DMS114 treated with DMSO at 0.1 percent for 48 hours (cell line): Measurements from ENCODE around the gene HNRNPLL.
"Not testable (repeated sequence)": the region's sequence is repeated elsewhere in the genome, so short reads cannot be mapped to it uniquely, and the experiment has no call there.

Experiments used
- DNase-seq: peaks from one replicate; lab custom pipeline; 2025; ENCODE audit not compliant: unreplicated experiment; lab: John Stamatoyannopoulos, UW

Gene HNRNPLL

DNA sequence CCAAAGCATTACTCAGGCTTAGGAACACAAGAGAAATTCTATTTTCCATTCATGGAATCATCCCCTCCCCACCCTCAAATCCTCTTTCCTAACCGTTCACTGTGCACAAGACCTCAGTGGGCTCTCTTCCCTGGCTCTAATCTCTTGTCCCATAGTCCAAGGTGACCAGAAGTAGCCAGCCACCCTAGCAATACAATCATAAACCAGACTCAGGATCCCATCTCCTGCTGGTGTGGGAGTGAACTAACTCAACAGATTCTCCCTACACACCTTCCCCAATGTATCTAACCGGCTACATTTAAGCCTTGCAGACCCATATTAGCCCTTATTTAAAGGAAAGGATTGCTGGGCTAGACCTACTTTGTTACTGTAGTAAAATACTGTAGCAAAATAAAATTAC, 45.5 kb downstream of the HNRNPLL start:
- DNase-seq, result no peak

DNA sequence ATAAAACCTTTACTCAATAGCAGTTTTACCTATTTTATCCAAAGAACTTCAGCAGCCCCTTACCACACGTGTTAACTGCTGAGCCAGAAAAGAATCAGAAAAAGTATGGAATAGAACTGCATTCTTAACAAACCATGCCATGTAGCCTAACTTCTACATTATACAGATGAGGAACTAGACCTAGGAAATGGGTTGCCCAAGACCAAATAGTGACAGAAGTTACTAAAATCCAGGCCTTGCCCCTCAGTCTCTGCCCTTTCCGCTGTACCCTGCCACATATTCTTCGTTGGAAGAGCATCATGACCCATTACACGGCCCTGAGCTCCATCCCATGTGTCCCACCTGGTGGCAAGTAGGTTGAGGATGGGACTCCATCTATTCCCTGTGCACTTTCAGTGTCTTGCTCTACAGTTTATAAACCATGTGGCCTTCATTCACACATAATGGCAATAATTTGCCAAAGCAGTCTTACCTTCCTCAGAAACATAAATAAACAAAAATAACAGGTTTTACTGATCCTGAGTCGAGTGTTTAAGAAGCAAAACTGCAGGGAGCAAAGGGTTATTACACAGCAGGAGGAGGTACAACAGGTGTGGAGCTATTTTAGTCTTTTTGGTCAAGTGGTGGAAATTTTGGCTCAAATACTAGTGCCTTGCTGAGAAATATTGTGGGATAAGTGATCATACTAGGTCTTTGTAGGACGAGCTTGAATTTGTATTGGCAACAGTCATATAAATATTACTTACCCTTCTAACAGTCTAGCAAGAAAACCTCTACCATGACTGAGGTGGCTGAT, 46.5 kb downstream of the HNRNPLL start:
- DNase-seq, result no peak

DNA sequence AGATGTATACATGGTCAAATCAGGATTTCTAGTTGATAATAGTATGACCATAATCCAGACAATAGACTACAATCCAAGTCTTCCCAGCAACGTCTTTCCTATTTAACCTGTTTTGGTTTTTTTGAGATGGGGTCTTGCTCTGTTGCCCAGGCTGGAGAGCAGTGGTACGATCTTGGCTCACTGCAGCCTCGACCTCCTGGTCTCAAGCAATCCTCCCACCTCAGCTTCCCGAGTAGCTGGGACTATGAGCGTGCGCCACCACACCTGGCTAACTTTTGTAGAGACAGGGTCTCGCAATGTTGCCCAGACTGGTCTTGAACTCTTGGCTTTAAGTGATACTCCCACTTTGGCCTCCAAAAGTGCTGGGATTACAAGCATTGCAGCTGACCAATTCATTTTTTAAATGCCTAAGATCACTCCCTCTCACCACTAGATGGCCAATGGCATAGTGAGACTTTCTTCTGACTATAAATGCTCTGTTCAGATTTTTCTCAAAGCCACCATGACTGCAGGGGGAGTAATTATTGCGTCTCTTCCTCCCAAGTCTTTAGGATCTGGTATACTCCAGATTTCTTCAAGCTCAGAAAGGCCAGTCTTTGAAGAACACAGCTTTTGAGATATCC, 47.6 kb downstream of the HNRNPLL start:
- peak; percentile 32 for DNase-seq

DNA sequence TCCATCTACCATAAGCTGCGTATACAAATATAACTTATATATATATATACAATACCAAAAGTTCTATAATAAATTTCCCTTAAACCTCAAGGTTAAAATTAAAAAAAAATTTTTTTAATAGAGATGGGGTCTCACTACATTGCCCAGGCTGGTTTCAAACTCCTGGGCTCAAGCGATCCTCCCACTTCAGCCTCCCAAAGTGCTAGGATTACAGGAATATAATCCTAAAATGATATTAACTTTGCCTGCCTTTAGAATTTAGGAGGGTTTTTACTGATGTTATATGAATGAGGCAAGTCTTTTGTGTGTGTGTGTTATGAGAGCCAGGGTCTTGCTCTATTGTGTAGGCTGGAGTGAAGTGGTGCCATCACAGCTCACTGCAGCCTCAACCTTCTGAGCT, 49.2 kb downstream of the HNRNPLL start:
- DNase-seq, result no peak

DNA sequence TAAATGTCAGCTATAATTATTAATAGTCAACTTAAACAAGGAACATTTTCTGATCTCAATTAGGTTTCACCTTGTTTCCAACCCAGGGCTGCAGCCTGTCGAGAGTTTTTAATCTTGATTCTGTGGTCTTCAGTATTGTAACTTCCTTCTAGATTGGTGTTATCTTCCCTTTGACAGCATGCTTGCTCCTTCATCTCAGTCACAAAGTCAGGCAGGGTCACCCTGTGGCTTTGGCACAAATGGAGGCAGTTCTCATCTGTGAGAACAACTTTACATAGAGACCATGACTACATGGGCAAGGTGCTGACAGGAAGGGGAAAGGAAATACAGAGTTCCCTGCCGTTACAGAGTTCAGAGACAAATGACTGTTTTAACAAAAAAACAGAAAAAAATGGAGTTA, 50.5 kb downstream of the HNRNPLL start:
- no peak for DNase-seq

DNA sequence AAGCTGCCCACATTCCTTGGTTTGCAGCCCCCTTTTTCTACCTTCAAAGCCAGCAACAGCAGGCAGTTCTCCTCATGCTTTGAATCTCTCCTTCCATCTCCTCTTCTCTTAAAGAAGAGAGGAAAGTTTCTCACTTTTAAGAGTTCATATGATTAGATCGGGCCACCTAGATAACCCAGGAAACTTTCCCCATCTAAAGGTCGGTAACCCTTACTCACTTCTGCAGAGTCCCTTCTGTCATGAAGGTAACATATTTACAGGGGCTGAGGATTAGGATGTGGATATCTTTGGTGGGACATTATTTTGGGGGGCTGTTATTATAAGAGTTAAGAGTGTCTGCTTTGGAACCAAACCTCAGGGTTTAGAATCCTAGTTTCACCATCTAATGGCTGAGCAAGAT, 51.0 kb downstream of the HNRNPLL start:
- no peak for DNase-seq

DNA sequence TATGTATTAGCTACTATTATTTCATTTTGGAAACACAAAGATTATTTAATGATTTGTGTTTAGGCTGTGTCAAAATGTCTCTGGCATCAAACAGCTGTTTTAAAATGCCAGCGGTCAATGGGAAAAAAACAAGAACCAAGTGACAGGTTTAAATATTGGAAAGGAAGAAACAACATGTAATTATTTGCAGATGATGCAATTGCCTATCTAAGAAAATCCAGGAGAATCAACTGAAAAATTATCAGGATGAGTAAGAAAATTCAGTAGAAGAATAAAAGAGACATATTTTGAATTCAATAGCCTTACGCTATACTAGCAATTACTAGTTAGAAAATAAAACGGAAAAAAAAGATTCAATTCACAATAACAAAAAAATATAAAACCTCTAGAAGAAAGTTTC, 51.6 kb downstream of the HNRNPLL start:
- DNase-seq, result no peak

DNA sequence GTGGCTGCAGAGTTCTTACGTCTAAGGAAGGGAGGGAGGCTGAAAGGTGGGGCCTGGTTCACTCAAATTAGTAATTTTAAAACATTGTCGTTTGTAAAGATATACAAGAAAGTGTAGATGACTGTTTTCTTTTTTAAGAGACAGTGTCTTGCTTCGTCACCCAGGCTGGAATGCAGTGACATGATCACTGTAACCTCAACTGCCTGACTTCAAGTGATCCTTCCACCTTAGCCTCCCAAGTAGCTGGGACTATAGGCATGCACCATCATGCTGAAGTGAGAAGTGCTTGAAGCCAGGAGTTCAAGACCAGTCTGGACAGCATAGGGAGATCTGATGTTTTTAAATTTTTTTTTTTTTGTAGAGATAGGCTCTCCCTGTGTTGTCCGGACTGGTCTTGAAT, 52.9 kb downstream of the HNRNPLL start:
- no peak for DNase-seq

DNA sequence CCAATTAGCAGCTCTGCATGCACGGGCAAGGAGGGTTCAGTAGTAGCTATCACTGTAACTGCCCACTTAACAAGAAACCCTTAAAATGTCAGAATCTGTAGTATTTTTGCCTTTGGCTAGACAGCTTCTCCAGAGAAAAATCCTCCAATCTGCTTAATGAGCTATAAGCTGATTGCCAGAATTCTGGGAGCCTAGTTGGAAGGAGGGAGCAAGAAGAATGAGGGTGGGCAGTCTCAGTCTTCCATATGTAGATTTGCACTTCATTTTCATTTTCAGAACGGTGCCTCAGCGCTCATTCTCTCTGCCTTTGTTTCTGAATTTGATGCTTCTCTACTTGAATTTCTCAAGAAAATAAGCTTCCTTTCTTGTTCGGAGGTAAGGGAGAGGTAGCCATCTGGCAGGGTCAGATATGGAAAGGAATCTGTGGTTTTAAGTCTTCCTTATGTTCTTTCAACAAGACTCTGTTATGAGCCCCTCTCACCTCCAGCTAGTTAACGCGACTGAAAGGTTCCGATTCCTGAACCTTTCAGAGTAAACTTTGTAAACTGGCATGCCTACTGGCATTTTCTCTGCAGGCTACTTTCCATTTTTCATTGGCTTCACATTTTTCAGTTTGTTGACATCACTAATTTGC, 53.5 kb downstream of the HNRNPLL start:
- DNase-seq, result no peak

DNA sequence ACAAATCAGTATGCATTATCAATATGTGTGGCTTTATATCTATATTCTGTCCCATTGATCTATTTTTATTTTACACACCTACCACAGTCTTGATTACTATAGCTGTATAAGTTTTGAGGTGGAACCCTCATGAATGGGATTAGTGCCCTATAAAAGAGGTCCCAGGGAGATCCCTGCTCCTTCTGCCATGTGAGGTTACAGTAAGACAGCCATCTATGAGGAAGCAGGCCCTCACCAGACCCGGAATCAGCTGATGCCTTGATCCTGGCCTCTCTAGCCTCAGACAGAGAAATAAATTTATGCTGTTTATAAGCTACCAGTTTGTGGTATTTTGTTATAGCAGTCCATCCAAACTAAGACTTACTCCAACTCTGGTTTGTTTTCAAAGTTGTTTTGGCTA, 54.9 kb downstream of the HNRNPLL start:
- DNase-seq, result no peak

DNA sequence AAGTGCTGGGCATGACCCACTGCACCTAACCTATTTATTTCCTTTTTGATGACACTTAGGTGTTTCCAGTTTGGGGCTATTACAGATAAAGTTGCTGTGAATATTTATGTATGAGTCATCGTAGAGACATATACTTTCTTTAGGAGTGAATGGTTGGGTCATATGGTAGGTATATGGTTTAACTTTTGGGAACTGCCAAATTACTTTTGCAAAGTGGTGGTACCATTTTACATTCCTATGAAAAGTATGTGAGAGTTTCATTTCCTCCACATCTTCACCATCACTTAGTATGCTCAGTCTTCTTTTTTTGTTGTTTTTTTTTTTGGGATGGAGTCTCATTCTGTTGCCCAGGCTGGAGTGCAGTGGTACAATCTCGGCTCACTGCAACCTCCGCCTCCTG, 56.1 kb downstream of the HNRNPLL start:
- DNase-seq, result no peak

DNA sequence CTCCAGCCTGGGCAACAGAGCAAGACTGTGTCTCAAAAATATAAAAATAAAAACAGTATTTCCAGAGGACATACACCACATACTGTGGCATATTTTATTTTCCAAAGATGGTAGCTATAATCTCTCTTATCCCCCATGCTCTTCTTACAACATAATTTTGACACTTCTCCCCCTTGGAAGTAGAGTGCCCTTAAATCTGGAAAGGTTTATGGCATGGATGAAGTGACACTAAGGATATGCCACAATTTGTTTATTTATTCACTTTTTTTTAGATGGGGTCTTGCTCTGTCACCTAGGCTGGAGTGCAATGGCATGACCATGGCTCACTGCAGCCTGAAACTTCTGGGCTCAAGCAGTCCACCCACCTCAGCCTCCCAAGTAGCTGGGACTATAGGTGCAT, 56.7 kb downstream of the HNRNPLL start:
- DNase-seq, result no peak

DNA sequence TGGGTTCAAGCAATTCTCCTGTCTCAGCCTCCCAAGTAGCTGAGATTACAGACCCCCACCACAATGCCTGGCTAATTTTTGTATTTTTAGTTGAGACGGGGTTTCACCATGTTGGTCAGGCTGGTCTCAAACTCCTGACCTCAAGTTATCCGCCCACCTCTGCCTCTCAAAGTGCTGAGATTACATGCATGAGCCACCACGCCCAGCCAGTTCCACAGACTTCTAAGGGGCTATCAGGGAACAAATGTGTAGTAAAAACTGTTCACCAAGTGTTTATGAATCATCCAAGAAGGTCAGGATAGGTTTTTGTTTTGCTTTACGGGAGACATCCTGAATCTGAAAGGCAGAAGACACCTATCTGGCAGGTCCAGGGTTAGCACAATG, 60.5 kb downstream of the HNRNPLL start:
- DNase-seq, result not testable (repeated sequence)

DNA sequence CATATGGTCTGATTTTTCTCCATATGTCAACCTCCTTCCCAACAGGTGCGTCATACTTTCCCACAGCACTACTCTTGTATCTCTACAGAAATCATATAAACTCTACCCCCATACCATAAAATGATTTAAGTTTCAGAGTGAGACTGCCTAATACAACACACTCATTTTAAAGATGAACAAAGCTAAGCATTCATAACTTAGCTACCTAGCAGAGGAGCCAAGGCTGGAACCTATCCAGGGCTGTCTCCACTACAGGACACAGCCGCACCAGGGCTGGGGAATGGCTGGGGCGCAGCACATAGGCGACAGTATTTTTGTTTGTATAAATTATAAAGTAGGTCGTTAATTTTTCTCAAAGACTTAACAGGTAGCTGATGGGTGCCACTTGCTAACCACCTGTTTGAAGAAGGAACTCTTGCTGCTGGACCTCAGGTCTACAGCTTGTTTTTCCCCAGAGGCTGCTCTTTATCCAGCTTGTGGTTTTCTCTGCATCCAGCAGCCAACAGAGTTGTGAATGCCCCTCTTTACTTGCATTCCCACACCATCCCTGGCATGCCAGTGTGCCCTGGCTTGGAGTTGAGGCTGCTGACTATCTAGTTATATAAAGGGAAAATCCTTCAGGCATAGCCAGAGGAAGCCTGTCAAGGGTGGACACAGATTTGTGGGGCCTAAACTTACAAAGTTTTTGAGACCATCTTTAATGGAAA, 62.0 kb downstream of the HNRNPLL start:
- no peak for DNase-seq

DNA sequence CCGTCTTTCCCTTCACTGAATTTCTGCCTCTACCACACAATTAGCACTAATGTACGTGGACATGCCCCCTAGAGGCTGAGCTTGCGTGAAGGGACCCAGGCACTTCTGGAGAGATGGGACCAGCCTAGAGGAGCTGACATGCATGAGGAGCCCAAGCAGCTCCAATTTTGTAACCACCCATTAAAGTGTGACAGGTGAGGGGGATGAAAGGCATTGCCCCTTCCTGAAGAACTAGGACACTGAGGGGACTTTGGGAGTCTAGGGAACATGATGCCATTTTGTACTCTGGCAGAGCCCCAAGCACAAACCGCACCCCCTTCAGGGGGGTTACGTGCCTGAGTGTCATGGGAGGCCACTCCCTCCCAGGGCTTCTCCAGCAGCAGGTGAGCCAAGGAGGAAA, 63.6 kb downstream of the HNRNPLL start:
- DNase-seq, result no peak

DNA sequence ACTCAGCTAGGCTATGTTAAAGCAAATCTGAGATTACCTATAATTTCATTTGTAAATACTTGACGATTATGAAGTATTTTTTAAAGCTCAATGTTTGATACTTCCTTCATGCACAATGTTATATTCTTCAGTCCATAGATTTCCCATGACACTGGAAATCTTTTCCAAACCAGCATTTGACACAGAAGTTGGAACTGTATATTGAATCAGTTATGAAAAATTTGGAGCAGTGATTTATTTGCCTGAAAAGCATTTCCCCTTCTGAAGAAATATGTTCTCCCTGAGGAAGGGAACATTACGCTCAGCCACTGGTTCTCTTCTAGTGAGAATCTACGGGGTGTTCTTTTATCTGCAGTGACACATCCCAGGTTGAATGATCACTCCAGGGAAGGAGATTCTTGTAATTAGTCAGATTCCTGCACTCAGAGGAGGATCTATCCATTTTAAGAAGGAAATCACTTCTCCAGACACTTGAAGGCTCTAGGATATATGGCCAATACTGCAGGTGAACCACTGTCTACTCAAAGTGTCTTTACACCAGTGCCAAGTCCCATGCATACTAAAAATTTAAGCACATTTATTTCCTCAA, 64.7 kb downstream of the HNRNPLL start:
- no peak for DNase-seq

DNA sequence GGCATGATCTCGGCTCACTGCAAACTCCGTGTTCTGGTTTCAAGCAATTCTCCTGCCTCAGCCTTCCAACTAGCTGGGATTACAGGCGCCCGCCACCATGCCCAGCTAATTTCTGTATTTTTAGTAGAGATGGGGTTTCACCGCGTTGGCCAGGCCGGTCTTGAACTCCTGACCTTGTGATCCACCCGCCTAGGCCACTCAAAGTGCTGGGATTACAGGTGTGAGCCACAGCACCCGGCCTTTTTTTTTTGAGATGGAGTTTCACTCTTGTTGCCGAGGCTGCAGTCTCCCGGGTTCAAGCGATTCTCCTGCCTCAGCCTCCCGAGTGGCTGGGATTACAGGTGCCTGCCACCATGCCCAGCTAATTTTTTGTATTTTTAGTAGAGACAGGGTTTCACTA, 65.4 kb downstream of the HNRNPLL start:
- DNase-seq, result not testable (repeated sequence)

DNA sequence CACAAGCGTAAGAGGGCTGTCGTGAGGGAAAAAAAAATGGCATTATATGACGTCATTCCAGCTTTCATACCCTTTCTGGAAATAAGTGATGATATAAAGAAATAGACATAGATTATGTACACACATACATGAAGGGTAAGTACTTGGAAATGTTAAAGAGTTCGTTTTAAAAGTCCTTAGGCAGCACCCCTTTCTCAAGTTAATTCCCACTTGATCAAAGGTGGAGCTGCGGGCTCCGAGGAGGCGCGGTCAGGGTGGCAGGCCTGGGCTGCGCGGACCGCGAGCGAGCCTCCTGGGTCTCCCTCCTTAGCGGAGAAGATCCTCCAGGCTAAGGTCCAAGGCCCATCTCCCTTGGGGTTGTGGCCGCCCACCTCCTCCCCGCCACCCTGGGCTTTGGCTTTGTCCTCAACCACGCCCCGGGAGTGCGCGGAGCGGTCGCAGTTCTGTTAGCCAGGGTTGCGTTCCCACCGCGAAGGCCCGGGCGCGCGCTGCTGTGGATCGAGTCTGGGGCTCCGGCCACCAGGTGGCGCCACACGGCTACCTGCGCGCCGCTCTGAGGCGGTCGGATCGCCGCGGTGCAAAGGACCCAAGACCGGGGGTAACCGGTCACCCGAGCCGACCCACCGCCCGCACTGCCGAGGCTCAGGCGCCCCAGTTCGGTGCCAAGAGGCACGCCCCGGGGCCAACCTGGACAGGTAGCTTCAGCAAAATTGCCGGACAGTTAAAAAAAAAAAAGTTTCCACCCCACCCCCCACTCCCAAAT, 66.8 kb downstream of the HNRNPLL start:
- DNase-seq, result peak; percentile 52

DNA sequence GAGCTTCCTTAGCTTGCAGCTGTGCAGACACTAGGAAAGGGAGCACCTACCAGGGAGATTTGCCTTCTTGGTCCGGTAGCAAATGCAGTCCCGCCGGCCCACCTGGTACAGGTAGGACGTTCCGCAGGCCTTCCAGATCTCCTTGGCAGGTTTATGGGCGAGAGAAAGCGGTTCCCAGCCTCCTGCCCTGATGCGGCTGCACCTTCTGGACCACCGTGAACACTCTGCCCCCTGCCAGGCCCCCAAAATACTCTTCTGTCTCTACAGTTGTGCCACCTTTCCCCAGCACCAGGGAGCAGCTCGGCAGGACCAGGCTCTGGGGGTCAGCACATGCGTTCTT, 67.4 kb downstream of the HNRNPLL start:
- no peak for DNase-seq

DNA sequence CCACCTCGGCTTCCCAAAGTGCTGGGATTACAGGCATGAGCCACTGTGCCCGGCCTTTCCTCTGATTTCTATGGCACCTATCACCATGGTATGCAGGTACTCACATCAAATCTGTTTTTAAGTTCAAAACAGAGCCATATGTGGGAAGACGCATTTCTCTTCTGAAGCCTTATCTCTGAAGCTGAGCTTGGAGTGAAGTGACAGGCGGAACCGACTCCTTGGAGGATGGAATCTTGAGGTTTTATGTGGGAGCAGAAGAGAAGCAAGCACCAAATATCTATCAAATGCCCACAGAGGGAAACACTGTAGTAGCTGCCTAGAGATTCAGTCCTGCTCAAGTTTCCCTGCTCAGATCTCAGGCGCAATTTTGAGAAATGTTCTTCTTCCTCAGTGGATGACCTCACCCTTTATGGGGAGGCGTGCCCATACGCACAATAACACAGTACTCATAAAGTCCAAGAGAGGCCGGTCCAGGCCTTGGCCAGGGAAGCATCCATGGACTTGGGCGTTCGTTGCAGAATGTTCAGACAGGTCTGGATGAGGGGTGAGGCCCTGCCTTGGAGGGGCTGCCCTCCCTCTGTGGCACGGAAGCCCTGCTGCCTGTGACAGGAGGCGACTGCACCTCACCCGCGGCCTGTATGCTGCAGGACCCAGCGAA, 67.9 kb downstream of the HNRNPLL start:
- DNase-seq, result no peak
